ENCODE data around the gene KDF1.

- TF ChIP-seq, protein P1, sequence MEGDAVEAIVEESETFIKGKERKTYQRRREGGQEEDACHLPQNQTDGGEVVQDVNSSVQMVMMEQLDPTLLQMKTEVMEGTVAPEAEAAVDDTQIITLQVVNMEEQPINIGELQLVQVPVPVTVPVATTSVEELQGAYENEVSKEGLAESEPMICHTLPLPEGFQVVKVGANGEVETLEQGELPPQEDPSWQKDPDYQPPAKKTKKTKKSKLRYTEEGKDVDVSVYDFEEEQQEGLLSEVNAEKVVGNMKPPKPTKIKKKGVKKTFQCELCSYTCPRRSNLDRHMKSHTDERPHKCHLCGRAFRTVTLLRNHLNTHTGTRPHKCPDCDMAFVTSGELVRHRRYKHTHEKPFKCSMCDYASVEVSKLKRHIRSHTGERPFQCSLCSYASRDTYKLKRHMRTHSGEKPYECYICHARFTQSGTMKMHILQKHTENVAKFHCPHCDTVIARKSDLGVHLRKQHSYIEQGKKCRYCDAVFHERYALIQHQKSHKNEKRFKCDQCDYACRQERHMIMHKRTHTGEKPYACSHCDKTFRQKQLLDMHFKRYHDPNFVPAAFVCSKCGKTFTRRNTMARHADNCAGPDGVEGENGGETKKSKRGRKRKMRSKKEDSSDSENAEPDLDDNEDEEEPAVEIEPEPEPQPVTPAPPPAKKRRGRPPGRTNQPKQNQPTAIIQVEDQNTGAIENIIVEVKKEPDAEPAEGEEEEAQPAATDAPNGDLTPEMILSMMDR (IDR thresholded peaks at IDR 0.05): no peak
- TF ChIP-seq POLR2AphosphoS5 (IDR thresholded peaks at IDR 0.05; ENCODE audit: insufficient read depth in 1 of 2, low read depth in 1 of 2): no peak
Measured at GRCh38 chr1:26981146-26981846, 21.0 kb upstream of the KDF1 start.

Data from vagina (tissue), 2 donors.